Caco-2 (cell line): Measurements from ENCODE around the gene MEX3A. TPM values are rescaled to one million over a fixed set of nuclear protein-coding genes. Genes with fewer than 3 reads are reported as not detected.

Source experiments
- BruUV-seq: library from RNA; stranded (reverse); fragments of 400-500 nt; replicated peaks from 2 replicates; lab custom pipeline; 2021; lab: Mats Ljungman, UMichigan
- CTCF ChIA-PET: fragments of 300-600 bp; sonication (Branson Sonifier 250); formaldehyde crosslinking; loops from one replicate; lab custom pipeline; 2022; ENCODE audit warnings: antibody characterized with exemption; lab: Charles Lee
- POLR2A ChIA-PET: fragments of 300-600 bp; sonication (Branson Sonifier 250); formaldehyde crosslinking; loops from one replicate; lab custom pipeline; 2022; ENCODE audit warnings: antibody characterized with exemption; lab: Charles Lee
- DNase-seq, 2 experiments: peaks; one replicate each; pipeline versions ENCODE4 v3.0.0 to v3.0.0-alpha.2; 2020 to 2022
- H3K27me3 ChIP-seq: replicated peaks from 2 replicates; pipeline ENCODE4 v1.6.0; 2011; ENCODE audit warnings: low read length; ENCODE audit not compliant: control insufficient read depth, insufficient read depth
- H3K36me3 ChIP-seq: 2 replicates; pipeline ENCODE4 v1.5.1; 2011; ENCODE audit warnings: low read length; ENCODE audit not compliant: control insufficient read depth, insufficient read depth
- H3K4me1 ChIP-seq: fragments of 250-450 bp; sonication (Bioruptor Pico); 2 replicates; pipeline ENCODE4 v1.5.1; 2020; ENCODE audit warnings: mild to moderate bottlenecking
- H3K4me3 ChIP-seq: 2 replicates; pipeline ENCODE4 v1.5.1; 2011; ENCODE audit warnings: low read depth, mild to moderate bottlenecking, control low read depth, low read length
- H3K9me3 ChIP-seq: fragments of 250-450 bp; sonication (Bioruptor Pico); 2 replicates; pipeline ENCODE4 v1.5.1; 2020; ENCODE audit warnings: mild to moderate bottlenecking, moderate library complexity
- H3K27ac Mint-ChIP-seq: one replicate; pipeline ENCODE4 v1.8.0; 2022; ENCODE audit warnings: mixed read lengths; ENCODE audit not compliant: unreplicated experiment
- H3K27me3 Mint-ChIP-seq: one replicate; pipeline ENCODE4 v1.8.0; 2022; ENCODE audit warnings: mixed read lengths; ENCODE audit not compliant: insufficient read depth, unreplicated experiment
- H3K36me3 Mint-ChIP-seq: one replicate; pipeline ENCODE4 v1.8.0; 2022; ENCODE audit warnings: mild to moderate bottlenecking, mixed read lengths; ENCODE audit not compliant: insufficient read depth, unreplicated experiment
- H3K4me1 Mint-ChIP-seq: one replicate; pipeline ENCODE4 v1.8.0; 2022; ENCODE audit warnings: low read depth, mixed read lengths; ENCODE audit not compliant: unreplicated experiment
- H3K4me3 Mint-ChIP-seq: one replicate; pipeline ENCODE4 v1.8.0; 2022; ENCODE audit warnings: mild to moderate bottlenecking, moderate library complexity, mixed read lengths; ENCODE audit not compliant: unreplicated experiment
- H3K9me3 Mint-ChIP-seq: one replicate; pipeline ENCODE4 v1.8.0; 2022; ENCODE audit warnings: mixed read lengths; ENCODE audit not compliant: unreplicated experiment
- CTCF ChIP-seq, 2 experiments: fragments of 200-600 bp in 1 of 2; IDR thresholded peaks; 1 replicate in 1 of 2; 2 replicates in 1 of 2; pipeline versions ENCODE4 v1.5.1 to v1.8.0; 2011 to 2022; ENCODE audit warnings: antibody characterized with exemption in 1 of 2, control low read depth in 1 of 2, inconsistent platforms in 1 of 2, low read depth in 1 of 2, low read length in 1 of 2, mild to moderate bottlenecking in 1 of 2, moderate library complexity in 1 of 2; ENCODE audit not compliant: insufficient read depth in 1 of 2, severe bottlenecking in 1 of 2, unreplicated experiment in 1 of 2
- intact Hi-C: fragments of 100-400 bp; cut with micrococcal nuclease; formaldehyde crosslinking; loops from one replicate; pipeline ENCODE4 v1.10.0; 2022; ENCODE audit not compliant: unreplicated experiment
- total RNA-seq: library from RNA; stranded (reverse); gene quantifications from 2 replicates; pipeline ENCODE4 v1.2.3, GENCODE V29; 2022

The MEX3A gene
- total RNA-seq, 1 experiment from 2014 or later: 8.9 TPM

GRCh38 chr1:156104065-156104810 is 22.0 kb upstream of the MEX3A start:
- BruUV-seq: no TSS peak
- peaks cover 42% of the 10 kb centered on the region for H3K4me1 ChIP-seq
- Mint-ChIP-seq H3K4me1 (peaks cover 57% of the 10 kb centered on the region), H3K9me3 (no peaks in the 10 kb centered on the region), H3K36me3 (peaks cover 26% of the 10 kb centered on the region), H3K27ac (peak overlapping the region; percentile 86), H3K27me3 (no peaks in the 10 kb centered on the region), H3K4me3 (peak overlapping the region; percentile 71)
- intact Hi-C loops: no loop called here
- H3K36me3 ChIP-seq: no peaks in the 10 kb centered on the region
- ChIA-PET POLR2A (no interaction called here), CTCF (interaction anchor here (0.9 to 2.0 kb wide), 5 partner anchors 11 to 166 kb away, joined by 3 to 7 read pairs (median 4); no protein-coding TSS in a partner anchor)
- H3K9me3 ChIP-seq: no peaks in the 10 kb centered on the region
- TF ChIP-seq CTCF (IDR thresholded peaks at IDR 0.05; ENCODE audit: insufficient read depth in 1 of 2, low read depth in 1 of 2, low read length in 1 of 2, severe bottlenecking in 1 of 2, unreplicated experiment in 1 of 2): no peak
- H3K27me3 ChIP-seq: no peaks in the 10 kb centered on the region
- DNase-seq: no peak
- no peak overlapping the region for H3K4me3 ChIP-seq

GRCh38 chr1:156103521-156103947 is 21.3 kb upstream of the MEX3A start:
- DNase-seq: no peak
- Mint-ChIP-seq H3K9me3 (no peaks in the 10 kb centered on the region), H3K27ac (peak overlapping the region; percentile 86), H3K27me3 (no peaks in the 10 kb centered on the region), H3K36me3 (peaks cover 26% of the 10 kb centered on the region), H3K4me1 (peaks cover 57% of the 10 kb centered on the region), H3K4me3 (no peak overlapping the region)
- TF ChIP-seq CTCF (IDR thresholded peaks at IDR 0.05; ENCODE audit: insufficient read depth in 1 of 2, low read depth in 1 of 2, low read length in 1 of 2, severe bottlenecking in 1 of 2, unreplicated experiment in 1 of 2): no peak
- H3K4me3 ChIP-seq: no peak overlapping the region
- H3K9me3 ChIP-seq: no peaks in the 10 kb centered on the region
- CTCF ChIA-PET: interaction anchor here (1.0 to 1.7 kb wide), 2 partner anchors 10 to 26 kb away, joined by 3 to 7 read pairs; no protein-coding TSS in a partner anchor
- H3K4me1 ChIP-seq: peaks cover 42% of the 10 kb centered on the region
- POLR2A ChIA-PET: no interaction called here
- H3K27me3 ChIP-seq: no peaks in the 10 kb centered on the region
- intact Hi-C loops: no loop called here
- no TSS peak for BruUV-seq
- no peaks in the 10 kb centered on the region for H3K36me3 ChIP-seq

GRCh38 chr1:156102633-156103511 is 20.6 kb upstream of the MEX3A start:
- TF ChIP-seq CTCF (IDR thresholded peaks at IDR 0.05; ENCODE audit: insufficient read depth in 1 of 2, low read depth in 1 of 2, low read length in 1 of 2, severe bottlenecking in 1 of 2, unreplicated experiment in 1 of 2): no peak
- Mint-ChIP-seq H3K9me3 (no peaks in the 10 kb centered on the region), H3K36me3 (peaks cover 26% of the 10 kb centered on the region), H3K4me1 (peaks cover 57% of the 10 kb centered on the region), H3K27me3 (no peaks in the 10 kb centered on the region), H3K4me3 (no peak overlapping the region), H3K27ac (peak overlapping the region; percentile 86)
- H3K36me3 ChIP-seq: no peaks in the 10 kb centered on the region
- ChIA-PET CTCF (no interaction called here), POLR2A (no interaction called here)
- H3K9me3 ChIP-seq: no peaks in the 10 kb centered on the region
- H3K27me3 ChIP-seq: no peaks in the 10 kb centered on the region
- peaks cover 42% of the 10 kb centered on the region for H3K4me1 ChIP-seq
- BruUV-seq: no TSS peak
- DNase-seq: no peak
- no peak overlapping the region for H3K4me3 ChIP-seq
- intact Hi-C loops: no loop called here
